ENCODE measurements around the gene INVS.
A peak's percentile ranks its signal among the peaks of the same experiment; 100 is the strongest.
"Not testable (repeated sequence)": the region's sequence is repeated elsewhere in the genome, so short reads cannot be mapped to it uniquely, and the experiment has no call there.

The INVS gene

GRCh38 chr9:100082782-100083181 is 16.3 kb upstream of the INVS start:
- no peak for DNase-seq

GRCh38 chr9:100083448-100084127 is 15.5 kb upstream of the INVS start:
- no peak for DNase-seq

GRCh38 chr9:100084128-100084453 is 15.0 kb upstream of the INVS start:
- no peak for DNase-seq

GRCh38 chr9:100084734-100085133 is 14.3 kb upstream of the INVS start:
- no peak for DNase-seq

GRCh38 chr9:100086097-100086635 is 12.9 kb upstream of the INVS start:
- DNase-seq: no peak

- DNase-seq: no peak
These were observed 11.8 kb upstream of the INVS start for GRCh38 chr9:100087218-100087617.

- DNase-seq: no peak
These were observed 10.8 kb upstream of the INVS start for GRCh38 chr9:100088202-100088601.

GRCh38 chr9:100090880-100091279 is 8.2 kb upstream of the INVS start:
- no peak for DNase-seq

GRCh38 chr9:100091650-100092049 is 7.4 kb upstream of the INVS start:
- DNase-seq: no peak

GRCh38 chr9:100092066-100092465 is 7.0 kb upstream of the INVS start:
- DNase-seq: no peak

- not testable (repeated sequence) for DNase-seq
These were observed 4.6 kb upstream of the INVS start for GRCh38 chr9:100094411-100094810.

GRCh38 chr9:100096378-100096916 is 2.6 kb upstream of the INVS start:
- DNase-seq: no peak

GRCh38 chr9:100098046-100098886 is 777 bp upstream of the INVS start:
- DNase-seq: peak in 40 of 51 donors; percentile 5 to 78 (median 36)

GRCh38 chr9:100099722-100100042 is 639 bp downstream of the INVS start:
- peak in 15 of 51 donors; percentile 4 to 77 (median 42) for DNase-seq

GRCh38 chr9:100100146-100100667 is 1.2 kb downstream of the INVS start:
- no peak for DNase-seq

- no peak for DNase-seq
These were observed 2.6 kb downstream of the INVS start for GRCh38 chr9:100101608-100102007.

GRCh38 chr9:100104314-100104713 is 5.3 kb downstream of the INVS start:
- DNase-seq: no peak

GRCh38 chr9:100105861-100106260 is 6.8 kb downstream of the INVS start:
- no peak for DNase-seq

- no peak for DNase-seq
These were observed 7.6 kb downstream of the INVS start for GRCh38 chr9:100106616-100107015.

- peak in 2 of 51 donors; percentile 1 to 8 for DNase-seq
These were observed 9.5 kb downstream of the INVS start for GRCh38 chr9:100108559-100108958.

GRCh38 chr9:100111235-100111634 is 12.2 kb downstream of the INVS start:
- DNase-seq: peak in 47 of 51 donors; percentile 2 to 82 (median 53)

GRCh38 chr9:100112677-100113336 is 13.8 kb downstream of the INVS start:
- no peak for DNase-seq

All from hypothalamus (tissue), 51 donors.